Right lobe of liver (tissue), 6 donors: Measurements from ENCODE around the gene PTTG1. TPM values are rescaled to one million over a fixed set of nuclear protein-coding genes. Genes with fewer than 3 reads are reported as not detected.

Experiments
- ATAC-seq, 4 donors: fragments of 200-7000 bp; cut with Tn5 transposase; one replicate each; pipeline ENCODE4 v1.9.1; 2020; ENCODE audit warnings: mild to moderate bottlenecking in 4 of 4, moderate library complexity in 4 of 4
- DNase-seq, 3 donors: peaks; one replicate each; pipeline ENCODE4 v3.0.0-alpha.2; 2020
- H3K27ac ChIP-seq, 3 donors: fragments of 200-600 bp; one replicate each; pipeline ENCODE4 v1.8.0; 2022
- H3K27me3 ChIP-seq, 2 donors: fragments of 200-600 bp; one replicate each; pipeline ENCODE4 v1.8.0; 2022
- H3K36me3 ChIP-seq, 4 donors: fragments of 200-600 bp; sonication (generic) in 1 of 4; one replicate each; pipeline versions ENCODE4 v1.5.1 to v1.8.0; 2017 to 2022; ENCODE audit warnings: control low read depth in 1 of 4
- H3K4me1 ChIP-seq, 4 donors: fragments of 200-600 bp; sonication (generic) in 1 of 4; one replicate each; pipeline versions ENCODE4 v1.5.1 to v1.8.0; 2017 to 2022; ENCODE audit warnings: control low read depth in 1 of 4
- H3K4me3 ChIP-seq, 3 donors: fragments of 200-600 bp; one replicate each; pipeline ENCODE4 v1.8.0; 2022
- H3K9me3 ChIP-seq, 4 donors: fragments of 200-600 bp; sonication (generic) in 1 of 4; one replicate each; pipeline versions ENCODE4 v1.5.1 to v1.8.0; 2017 to 2022; ENCODE audit warnings: control low read depth in 1 of 4
- CTCF ChIP-seq, 4 donors: fragments of 200-600 bp in 3 of 4; fragments of 450-650 bp in 1 of 4; IDR thresholded peaks; one replicate each; pipeline versions ENCODE4 v1.5.1 to v1.8.0; 2016 to 2022; ENCODE audit warnings: antibody characterized with exemption in 4 of 4, mild to moderate bottlenecking in 2 of 4
- POLR2A ChIP-seq: fragments of 450-650 bp; IDR thresholded peaks from one replicate; pipeline ENCODE4 v1.6.1; 2017; ENCODE audit warnings: antibody characterized with exemption, mild to moderate bottlenecking
- WGBS: methylation state at CpG from one replicate; pipeline ENCODE4 v1.1.6; 2018; ENCODE audit warnings: low coverage, low lambda C conversion rate; ENCODE audit not compliant: insufficient coverage; ENCODE audit errors: missing lambda C conversion rate; 5-methylcytosine and 5-hydroxymethylcytosine counted together
- intact Hi-C, 2 donors: fragments of 100-400 bp; cut with DNase I; formaldehyde crosslinking; loops; one replicate each; pipeline versions ENCODE4 v1.11.2 to v1.14.1; 2022
- total RNA-seq, 6 experiments: library from RNA; depleted of rRNA in 2 of 6; stranded (reverse); fragments of >200 nt in 2 of 6; fragmentation: NEBNext Ultra II Directional in 3 of 6; extraction: Animal tissue kit (Norgen Biotek cat#: 25700) in 3 of 6; gene quantifications; one replicate each; pipeline versions ENCODE4 v1.1.0 to v1.2.4, GENCODE V29; 2016 to 2023
- donor health status: DM: no; HTN: yes; CAD: no.
- donor health status: DM: no; HTN: no; CAD: no.
- donor health status: DM: no; HTN: no; CAD: no.
- donor health status: DM: no; HTN: yes; CAD: no.
- donor health status: DM: no; HTN: yes; CAD: no.

PTTG1 gene
- total RNA-seq, 6 experiments from 2014 or later: 0.51 to 5.9 (median 2.6) TPM

DNA sequence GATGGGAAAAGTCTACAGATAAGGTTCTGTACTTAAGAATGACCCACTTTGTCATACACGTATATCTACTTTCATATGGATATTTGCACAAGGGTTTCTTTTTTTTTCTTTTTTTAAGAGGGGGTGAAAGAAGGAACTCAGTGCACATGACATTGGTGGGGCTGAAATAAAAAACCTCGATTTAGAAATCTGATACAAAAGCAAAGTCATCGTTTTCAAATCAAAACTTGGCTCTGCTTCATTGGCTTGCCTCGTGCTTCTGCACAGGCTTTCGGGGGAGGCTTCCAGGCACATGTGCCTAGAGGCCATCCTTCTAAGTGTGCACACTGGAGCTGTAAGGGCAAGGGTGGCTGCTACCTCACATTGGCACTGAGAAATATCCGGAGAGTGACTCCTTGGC is 31.1 kb downstream of the PTTG1 start:
- no peaks in the 10 kb centered on the region for H3K4me1 ChIP-seq
- DNase-seq (no peak), ATAC-seq (peak in 3 of 4 donors; percentile 24 to 62 (median 43))
- TF ChIP-seq CTCF (IDR thresholded peaks at IDR 0.05) (no peak), POLR2A (no peak)
- WGBS: 39% methylated on average over 5 of the region's 6 CpGs
- no peaks in the 10 kb centered on the region for H3K36me3 ChIP-seq
- H3K27ac ChIP-seq: no peak overlapping the region
- no peaks in the 10 kb centered on the region for H3K9me3 ChIP-seq
- no peak overlapping the region for H3K4me3 ChIP-seq
- no peaks in the 10 kb centered on the region for H3K27me3 ChIP-seq
- intact Hi-C loops: no loop called here

GRCh38 chr5:160453751-160454150 is 32.1 kb downstream of the PTTG1 start:
- Histone ChIP-seq H3K36me3 (no peaks in the 10 kb centered on the region), H3K4me1 (no peaks in the 10 kb centered on the region), H3K4me3 (no peak overlapping the region), H3K9me3 (no peaks in the 10 kb centered on the region), H3K27ac (no peak overlapping the region), H3K27me3 (no peaks in the 10 kb centered on the region)
- ATAC-seq (no peak), DNase-seq (no peak)
- TF ChIP-seq POLR2A: no peak
- TF ChIP-seq CTCF (IDR thresholded peaks at IDR 0.05): no peak
- WGBS: 36% methylated on average over 1 of the region's 1 CpG
- intact Hi-C loops: no loop called here

- ATAC-seq (no peak), DNase-seq (no peak)
- Histone ChIP-seq H3K4me3 (no peak overlapping the region), H3K27ac (no peak overlapping the region), H3K27me3 (no peaks in the 10 kb centered on the region), H3K36me3 (no peaks in the 10 kb centered on the region), H3K9me3 (no peaks in the 10 kb centered on the region), H3K4me1 (no peaks in the 10 kb centered on the region)
- intact Hi-C loops: no loop called here
- 72% methylated on average over 4 of the region's 4 CpGs for WGBS
- TF ChIP-seq POLR2A: no peak
These were observed 33.9 kb downstream of the PTTG1 start for GRCh38 chr5:160455600-160455999.

DNA sequence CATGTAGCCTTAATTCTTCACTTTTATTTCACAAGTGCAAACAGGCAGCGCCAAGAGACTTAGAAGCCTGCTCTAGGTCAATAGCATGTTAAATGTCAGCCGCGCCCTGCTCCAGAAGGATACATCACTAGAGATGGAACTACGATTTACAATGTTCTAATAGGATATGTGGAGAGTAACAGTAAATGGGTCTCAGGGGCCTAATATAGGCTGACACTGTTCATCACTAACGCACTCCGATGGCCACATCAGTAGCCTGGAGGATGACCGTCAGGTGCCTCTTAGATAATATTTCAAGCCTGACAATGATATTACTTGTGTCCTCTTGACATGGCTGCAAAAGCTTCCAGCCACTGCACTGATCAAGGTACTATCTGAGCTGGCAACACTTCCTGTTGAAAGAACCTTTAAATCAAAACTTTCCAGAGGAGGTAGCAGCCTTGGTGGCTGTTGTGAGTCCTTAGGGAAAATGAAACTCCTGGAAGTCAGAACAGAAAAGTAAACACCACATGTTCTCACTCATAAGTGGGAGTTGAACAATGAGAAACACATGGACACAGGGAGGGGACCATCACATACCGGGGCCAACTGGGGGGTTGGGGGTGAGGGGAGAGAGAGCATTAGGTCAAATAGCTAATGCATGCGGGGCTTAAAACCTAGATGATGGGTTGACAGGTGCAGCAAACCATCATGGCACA is 35.0 kb downstream of the PTTG1 start:
- intact Hi-C loops: no loop called here
- H3K27me3 ChIP-seq: no peaks in the 10 kb centered on the region
- H3K4me3 ChIP-seq: no peak overlapping the region
- 81% methylated on average over 5 of the region's 9 CpGs for WGBS
- ATAC-seq (no peak), DNase-seq (no peak)
- H3K27ac ChIP-seq: no peak overlapping the region
- TF ChIP-seq CTCF (IDR thresholded peaks at IDR 0.05) (no peak), POLR2A (no peak)
- no peaks in the 10 kb centered on the region for H3K9me3 ChIP-seq
- no peaks in the 10 kb centered on the region for H3K4me1 ChIP-seq
- no peaks in the 10 kb centered on the region for H3K36me3 ChIP-seq

GRCh38 chr5:160457252-160457651 is 35.6 kb downstream of the PTTG1 start:
- ATAC-seq (no peak), DNase-seq (no peak)
- H3K4me3 ChIP-seq: no peak overlapping the region
- no peaks in the 10 kb centered on the region for H3K27me3 ChIP-seq
- intact Hi-C loops: no loop called here
- TF ChIP-seq POLR2A (no peak), CTCF (IDR thresholded peaks at IDR 0.05) (no peak)
- no peaks in the 10 kb centered on the region for H3K36me3 ChIP-seq
- H3K4me1 ChIP-seq: no peaks in the 10 kb centered on the region
- H3K9me3 ChIP-seq: no peaks in the 10 kb centered on the region
- 74% methylated on average over 4 of the region's 5 CpGs for WGBS
- H3K27ac ChIP-seq: no peak overlapping the region
